H1 (cell line): ENCODE results near the gene FAM131A. TPM values are rescaled to one million over a fixed set of nuclear protein-coding genes. Genes with fewer than 3 reads are reported as not detected.

ENCODE experiments used
- BCL11A ChIP-seq, 2 experiments: IDR thresholded peaks; one replicate each; pipeline ENCODE4 v1.6.1; 2011; ENCODE audit warnings: low read depth in 2 of 2, low read length in 2 of 2, mild to moderate bottlenecking in 2 of 2
- CHD7 ChIP-seq: fragments of 300-600 bp; sonication (generic); IDR thresholded peaks from 2 replicates; pipeline ENCODE4 v1.7.1; 2012; ENCODE audit warnings: low read length, moderate library complexity, mild to moderate bottlenecking, inconsistent platforms; ENCODE audit not compliant: insufficient replicate concordance
- SP2 ChIP-seq: IDR thresholded peaks from 2 replicates; pipeline ENCODE4 v1.6.1; 2012; ENCODE audit warnings: mild to moderate bottlenecking, low read length, inconsistent platforms
- polyA plus RNA-seq, 7 experiments: library from polyadenylated mRNA; depleted of rRNA in 3 of 7; stranded (reverse) in 5 of 7; unstranded in 2 of 7; fragments of >200 nt in 5 of 7; fragments of 200-250 nt in 2 of 7; gene quantifications; 1 replicate in 5 of 7; 2 replicates in 1 of 7; 4 replicates in 1 of 7; pipeline versions ENCODE4 v1.2.1 to v1.2.3, GENCODE V29; 2011 to 2013; ENCODE audit warnings: missing spikeins in 2 of 7, mixed read lengths in 2 of 7
- total RNA-seq: library from RNA; stranded (reverse); fragmentation: NEBNext Ultra II Directional; extraction: Animal tissue kit (Norgen Biotek cat#: 25700); gene quantifications from 2 replicates; pipeline ENCODE4 v1.2.1, GENCODE V29; 2021

Gene FAM131A
- total and polyA plus RNA-seq, 2 of the 8 experiments (the other 6 are each of a cell fraction or from before 2014, with no cell fraction given): 16.0 to 21.9 TPM

- no peak for TF ChIP-seq CHD7
- TF ChIP-seq SP2: no peak
- TF ChIP-seq BCL11A (IDR thresholded peaks at IDR 0.05; ENCODE audit: low read depth in 2 of 2, low read length in 2 of 2): no peak
These were observed 1.6 kb downstream of the FAM131A start (continued) for GRCh38 chr3:184339001-184339400.
